Stimulated activated CD4-positive, alpha-beta T cell treated with anti-CD3 and anti-CD28 coated beads, Interleukin-4, amount 100 ng/mL, for 24 hours (primary cell): ENCODE data around the gene FN1.

Source experiments
- DNase-seq: peaks from one replicate; pipeline ENCODE4 v3.0.0-alpha.2; 2020

Gene FN1

GRCh38 chr2:215324811-215325210 lies 111.1 kb downstream of the FN1 start:
- DNase-seq = no peak

- no peak for DNase-seq
Observed at GRCh38 chr2:215320679-215321078, 115.2 kb downstream of the FN1 start.

- no peak for DNase-seq
Observed at GRCh38 chr2:215320102-215320501, 115.8 kb downstream of the FN1 start.

- DNase-seq = no peak
Observed at GRCh38 chr2:215319500-215319899, 116.4 kb downstream of the FN1 start.

GRCh38 chr2:215316336-215316735 lies 119.5 kb downstream of the FN1 start:
- DNase-seq = no peak

- no peak for DNase-seq
Observed at GRCh38 chr2:215315301-215315700, 120.6 kb downstream of the FN1 start.

- no peak for DNase-seq
Observed at GRCh38 chr2:215314896-215315295, 121.0 kb downstream of the FN1 start.

GRCh38 chr2:215313255-215313613 lies 122.6 kb downstream of the FN1 start:
- DNase-seq = no peak

- DNase-seq = peak; percentile 93
Observed at GRCh38 chr2:215311625-215312396, 124.1 kb downstream of the FN1 start, which contains the start of gene ATIC. Gene ATIC, plus strand, starts transcription at chr2:215312059. Its CDS starts 84 bp downstream, at chr2:215312143.

- DNase-seq = peak; percentile 18
Observed at GRCh38 chr2:215311259-215311624, 124.6 kb downstream of the FN1 start.
